AG09309 (cell line): ENCODE data around the gene CDHR3.

ENCODE experiments used
- DNase-seq: peaks from one replicate; pipeline ENCODE4 v3.0.0-alpha.2; 2010; ENCODE audit warnings: low read depth
- H3K4me3 ChIP-seq: 2 replicates; pipeline ENCODE4 v1.5.1; 2011; ENCODE audit warnings: mild to moderate bottlenecking, low read depth, low read length, moderate library complexity; ENCODE audit not compliant: control insufficient read depth
- TF ChIP-seq, protein P1 (sequence below): IDR thresholded peaks from 2 replicates; pipeline ENCODE4 v1.5.1; 2011; ENCODE audit warnings: mild to moderate bottlenecking, low read depth, low read length, inconsistent platforms; ENCODE audit not compliant: insufficient read depth, control insufficient read depth; ENCODE audit errors: missing control alignments

CDHR3 gene

DNA sequence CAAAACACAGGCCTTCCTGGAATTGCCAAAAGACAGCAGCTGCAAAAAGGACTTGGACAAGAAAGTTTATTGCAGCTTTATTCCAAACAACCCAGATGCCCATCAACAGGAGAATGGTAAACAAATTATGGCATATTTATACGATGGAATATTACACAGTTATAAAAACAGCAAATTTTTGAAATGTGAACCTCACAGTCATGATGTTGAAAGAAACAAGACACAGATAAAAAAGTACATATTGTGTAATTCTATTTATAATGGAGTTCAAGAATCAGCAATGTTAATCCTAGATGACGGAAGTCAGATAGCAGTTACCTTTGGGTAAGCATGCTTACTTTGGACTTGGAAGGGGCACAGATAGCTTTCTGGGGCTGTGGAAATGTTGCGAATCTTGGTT lies 104.6 kb downstream of the CDHR3 start:
- TF ChIP-seq, protein P1, sequence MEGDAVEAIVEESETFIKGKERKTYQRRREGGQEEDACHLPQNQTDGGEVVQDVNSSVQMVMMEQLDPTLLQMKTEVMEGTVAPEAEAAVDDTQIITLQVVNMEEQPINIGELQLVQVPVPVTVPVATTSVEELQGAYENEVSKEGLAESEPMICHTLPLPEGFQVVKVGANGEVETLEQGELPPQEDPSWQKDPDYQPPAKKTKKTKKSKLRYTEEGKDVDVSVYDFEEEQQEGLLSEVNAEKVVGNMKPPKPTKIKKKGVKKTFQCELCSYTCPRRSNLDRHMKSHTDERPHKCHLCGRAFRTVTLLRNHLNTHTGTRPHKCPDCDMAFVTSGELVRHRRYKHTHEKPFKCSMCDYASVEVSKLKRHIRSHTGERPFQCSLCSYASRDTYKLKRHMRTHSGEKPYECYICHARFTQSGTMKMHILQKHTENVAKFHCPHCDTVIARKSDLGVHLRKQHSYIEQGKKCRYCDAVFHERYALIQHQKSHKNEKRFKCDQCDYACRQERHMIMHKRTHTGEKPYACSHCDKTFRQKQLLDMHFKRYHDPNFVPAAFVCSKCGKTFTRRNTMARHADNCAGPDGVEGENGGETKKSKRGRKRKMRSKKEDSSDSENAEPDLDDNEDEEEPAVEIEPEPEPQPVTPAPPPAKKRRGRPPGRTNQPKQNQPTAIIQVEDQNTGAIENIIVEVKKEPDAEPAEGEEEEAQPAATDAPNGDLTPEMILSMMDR: no peak
- no peak overlapping the region for H3K4me3 ChIP-seq
- no peak for DNase-seq

DNA sequence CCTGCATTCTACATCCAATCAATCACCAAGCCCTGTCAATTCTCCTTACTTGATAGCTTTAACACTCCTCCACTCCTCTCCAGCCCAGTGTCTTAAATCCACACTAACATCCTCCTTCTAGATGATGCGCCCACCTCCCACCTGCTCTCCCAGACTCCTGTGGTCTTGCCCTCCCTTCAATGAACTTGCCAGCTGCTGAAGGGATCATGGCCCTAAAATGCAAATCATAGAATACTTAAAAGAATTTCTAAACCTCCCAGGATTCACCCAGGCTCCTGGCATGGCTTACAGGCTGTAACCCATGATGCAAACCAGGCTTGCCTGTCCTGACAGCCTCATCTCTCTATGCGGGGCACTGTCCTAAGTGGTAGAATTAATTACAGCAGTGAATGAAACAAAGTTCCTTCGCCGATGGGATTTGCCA lies 105.5 kb downstream of the CDHR3 start:
- no peak for DNase-seq

DNA sequence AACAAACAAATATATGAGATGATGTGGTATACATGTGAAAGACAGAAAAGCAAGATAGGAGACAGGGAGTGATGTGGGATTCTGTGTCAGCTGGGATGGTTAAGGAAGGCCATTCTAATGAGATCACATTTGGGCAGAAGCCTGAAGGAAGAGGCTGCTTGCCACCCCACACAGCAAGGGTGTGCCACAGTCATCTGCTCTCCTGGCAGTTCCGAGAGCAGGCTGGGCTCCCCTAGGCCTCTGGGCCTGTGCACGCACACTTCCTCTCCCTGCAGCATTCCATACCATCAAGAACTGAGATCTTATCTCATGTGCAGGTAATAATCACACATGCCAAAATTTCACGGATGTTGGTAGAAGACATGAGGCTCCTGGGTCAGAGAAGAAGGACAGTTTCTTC lies 105.9 kb downstream of the CDHR3 start:
- TF ChIP-seq, protein P1: no peak
- no peak overlapping the region for H3K4me3 ChIP-seq
- DNase-seq: no peak

More for the DNA sequence above, 105.5 kb downstream of the CDHR3 start:
- TF ChIP-seq, protein P1: no peak
- no peak overlapping the region for H3K4me3 ChIP-seq

DNA sequence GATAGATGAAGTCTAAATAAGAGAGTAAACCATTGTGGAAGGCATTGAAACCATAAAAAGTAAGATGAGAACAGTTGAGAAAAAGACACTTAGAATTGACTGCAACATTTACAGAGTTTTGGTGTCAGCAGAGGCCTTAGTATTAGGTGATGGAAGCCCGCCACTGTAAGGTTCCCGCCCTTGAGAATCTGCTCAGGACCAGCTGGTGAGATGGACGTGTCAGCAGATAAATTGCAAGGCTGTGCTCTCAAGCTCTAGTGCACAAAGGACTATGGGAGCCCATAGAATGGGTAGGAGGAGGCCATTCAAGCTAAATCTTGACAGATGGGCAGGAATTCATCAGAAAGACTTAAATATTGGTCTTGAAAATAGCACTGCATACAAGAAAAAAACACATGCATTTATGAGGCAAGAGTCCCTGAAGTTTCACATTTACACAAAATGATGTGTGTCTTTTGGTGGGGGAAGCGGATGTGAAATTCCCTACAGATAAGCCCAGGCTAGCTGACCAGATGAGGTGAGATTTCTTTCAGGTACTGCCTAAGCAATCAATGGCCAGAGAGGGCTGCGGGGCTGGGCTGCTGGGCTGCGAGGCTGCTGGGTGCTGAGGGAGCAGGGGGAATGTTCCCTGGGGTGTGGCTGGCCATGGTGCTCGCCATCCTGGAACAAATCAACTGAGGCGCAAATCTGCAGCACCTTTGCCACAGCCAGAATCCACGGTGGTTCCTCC lies 106.6 kb downstream of the CDHR3 start:
- no peak overlapping the region for H3K4me3 ChIP-seq

GRCh38 chr7:106070201-106070551 lies 107.1 kb downstream of the CDHR3 start:
- TF ChIP-seq, protein P1: no peak
- H3K4me3 ChIP-seq: no peak overlapping the region
- DNase-seq: no peak

More for the DNA sequence above, 106.6 kb downstream of the CDHR3 start:
- TF ChIP-seq, protein P1: no peak
- no peak for DNase-seq

DNA sequence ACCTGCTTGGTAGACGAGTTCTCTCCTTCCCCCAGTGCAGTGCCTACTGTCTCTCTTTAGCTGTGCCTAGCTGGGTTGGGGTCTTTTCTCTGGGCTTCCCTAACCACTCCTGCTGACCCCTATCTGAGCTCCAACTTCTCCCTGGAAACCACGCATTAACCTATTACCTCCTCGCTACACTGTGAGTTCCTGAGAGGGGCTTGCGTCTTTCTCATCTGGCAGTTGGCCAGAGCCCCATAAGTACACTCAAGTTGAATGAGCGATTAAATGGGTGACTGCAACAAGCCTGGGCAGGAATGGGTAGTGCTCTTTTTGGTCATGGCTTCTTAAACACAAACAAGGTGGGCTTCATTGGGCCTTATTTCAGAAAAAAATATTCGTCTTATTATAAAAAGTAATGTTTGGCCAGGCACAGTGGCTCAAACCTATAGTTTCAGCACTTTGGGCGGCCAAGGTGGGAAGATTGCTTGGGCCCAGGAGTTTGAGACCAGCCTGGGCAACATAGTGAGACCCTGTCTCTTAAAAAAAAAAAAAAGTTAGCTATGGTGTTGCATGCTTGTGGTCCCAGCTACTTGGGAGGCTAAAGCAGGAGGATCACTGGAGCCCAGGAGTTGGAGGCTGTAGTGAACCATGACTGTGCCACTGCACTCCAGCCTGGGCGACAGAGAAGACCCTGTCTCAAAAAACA lies 107.6 kb downstream of the CDHR3 start:
- TF ChIP-seq, protein P1: no peak
- no peak for DNase-seq
- no peak overlapping the region for H3K4me3 ChIP-seq
